Camera-type eye (tissue), 1 donor: Measurements from ENCODE around the gene SLC9A5. TPM values are rescaled to one million over a fixed set of nuclear protein-coding genes. Genes with fewer than 3 reads are reported as not detected.

ENCODE experiments used
- total RNA-seq: library from RNA; depleted of rRNA; stranded (reverse); fragments of >200 nt; gene quantifications from one replicate; pipeline ENCODE4 v1.2.3, GENCODE V29; 2014

The SLC9A5 gene
- 1.0 TPM for total RNA-seq

GRCh38 chr16:67248401-67249177, at the start of gene SLC9A5:
Gene SLC9A5, plus strand, starts transcription at chr16:67248979. Its CDS starts 36 bp downstream, at chr16:67249015.

GRCh38 chr16:67199011-67199807, 49.6 kb upstream of the SLC9A5 start, which contains the start of gene ELMO3:
Gene ELMO3, plus strand, starts transcription at chr16:67199131. Its CDS starts 196 bp downstream, at chr16:67199327.

GRCh38 chr16:67226804-67227566, 21.8 kb upstream of the SLC9A5 start, which contains the start of gene TMEM208:
Gene TMEM208, plus strand, starts transcription at chr16:67227130. Its CDS starts 89 bp downstream, at chr16:67227219.

GRCh38 chr16:67247192-67248072, 1.3 kb upstream of the SLC9A5 start, which contains the start of gene FHOD1:
Gene FHOD1, minus strand, starts transcription at chr16:67247481. Its CDS starts 71 bp downstream, at chr16:67247410.

GRCh38 chr16:67279296-67280089, 30.7 kb downstream of the SLC9A5 start, which contains the start of gene PLEKHG4:
Gene PLEKHG4, plus strand, starts transcription at chr16:67279532. Its CDS starts 513 bp downstream, at chr16:67280045.

Other genes starting within 250 kb of the SLC9A5 start
- 47.7 TPM for gene CBFB, start 219.8 kb upstream of the SLC9A5 start, total RNA-seq
- 28.2 TPM for gene PHAF1, start 139.0 kb upstream of the SLC9A5 start, total RNA-seq
- 26.2 TPM for gene B3GNT9, start 98.0 kb upstream of the SLC9A5 start, total RNA-seq
- 6.3 TPM for gene TRADD, start 89.1 kb upstream of the SLC9A5 start, total RNA-seq
- 7.9 TPM for gene FBXL8, start 89.0 kb upstream of the SLC9A5 start, total RNA-seq
- gene HSF4, start 84.2 kb upstream of the SLC9A5 start, total RNA-seq = 33.2 TPM
- 12.4 TPM for gene NOL3, start 78.4 kb upstream of the SLC9A5 start, total RNA-seq
- gene MATCAP1, start 65.0 kb upstream of the SLC9A5 start, total RNA-seq = 44.2 TPM
- gene EXOC3L1, start 58.8 kb upstream of the SLC9A5 start, total RNA-seq = 3.9 TPM
- 39.0 TPM for gene E2F4, start 56.8 kb upstream of the SLC9A5 start, total RNA-seq
- gene ELMO3, start 49.8 kb upstream of the SLC9A5 start, total RNA-seq = 1.4 TPM
- gene TMEM208, start 21.8 kb upstream of the SLC9A5 start, total RNA-seq = 26.4 TPM
- 13.1 TPM for gene FHOD1, start 1.5 kb upstream of the SLC9A5 start, total RNA-seq
- 23.3 TPM for gene PLEKHG4, start 30.6 kb downstream of the SLC9A5 start, total RNA-seq
- 0.44 TPM for gene KCTD19, start 77.8 kb downstream of the SLC9A5 start, total RNA-seq
- 1.5 TPM for gene LRRC36, start 77.8 kb downstream of the SLC9A5 start, total RNA-seq
- gene TPPP3, start 144.5 kb downstream of the SLC9A5 start, total RNA-seq = 52.7 TPM
- 11.1 TPM for gene ZDHHC1, start 167.5 kb downstream of the SLC9A5 start, total RNA-seq
- 4.3 TPM for gene HSD11B2, start 182.1 kb downstream of the SLC9A5 start, total RNA-seq
- gene ATP6V0D1, start 232.2 kb downstream of the SLC9A5 start, total RNA-seq = 136 TPM
- not detected for gene AGRP, start 234.6 kb downstream of the SLC9A5 start, total RNA-seq